Stimulated activated CD4-positive, alpha-beta T cell treated with anti-CD3 and anti-CD28 coated beads, Interleukin-4, amount 100 ng/mL, for 4 hours (primary cell): Measurements from ENCODE around the gene MTCP1.

Experiments used
- DNase-seq, 2 experiments: peaks; one replicate each; pipeline ENCODE4 v3.0.0-alpha.2; 2020

Gene MTCP1

GRCh38 chrX:155070975-155071693 lies at the start of gene MTCP1, which contains the start of the genes BRCC3 and CMC4:
TSS of gene MTCP1 (minus strand) at chrX:155071136. CDS start at chrX:155066010, 5,126 bp downstream.
TSS of gene BRCC3 (plus strand) at chrX:155071508. CDS start at chrX:155071528, 20 bp downstream.
TSS of gene CMC4 (minus strand) at chrX:155071136. CDS start at chrX:155064023, 7,113 bp downstream.
- peak; percentile 62 to 73 for DNase-seq

- no peak for DNase-seq
Observed at GRCh38 chrX:155115174-155115819, 44.4 kb upstream of the MTCP1 start.

- DNase-seq = no peak
Observed at GRCh38 chrX:155113097-155113496, 42.2 kb upstream of the MTCP1 start.

GRCh38 chrX:155112171-155112570 lies 41.2 kb upstream of the MTCP1 start:
- DNase-seq = no peak

- no peak for DNase-seq
Observed at GRCh38 chrX:155108427-155108826, 37.5 kb upstream of the MTCP1 start.

GRCh38 chrX:155105919-155106318 lies 35.0 kb upstream of the MTCP1 start:
- no peak for DNase-seq

- no peak for DNase-seq
Observed at GRCh38 chrX:155094468-155095061, 23.6 kb upstream of the MTCP1 start.

GRCh38 chrX:155086961-155087735 lies 16.2 kb upstream of the MTCP1 start:
- no peak for DNase-seq

- DNase-seq = peak; percentile 9 to 22
Observed at GRCh38 chrX:155086202-155086840, 15.4 kb upstream of the MTCP1 start.

- DNase-seq = no peak
Observed at GRCh38 chrX:155071694-155072280, 851 bp upstream of the MTCP1 start.

GRCh38 chrX:155070663-155070974 lies 317 bp downstream of the MTCP1 start:
- DNase-seq = no peak

- no peak for DNase-seq
Observed at GRCh38 chrX:155070038-155070437, 898 bp downstream of the MTCP1 start.

GRCh38 chrX:155069414-155069813 lies 1.5 kb downstream of the MTCP1 start:
- no peak for DNase-seq

- DNase-seq = no peak
Observed at GRCh38 chrX:155068165-155068564, 2.8 kb downstream of the MTCP1 start.

GRCh38 chrX:155065035-155065734 lies 5.8 kb downstream of the MTCP1 start:
- DNase-seq = no peak

- DNase-seq = no peak
Observed at GRCh38 chrX:155061760-155062159, 9.2 kb downstream of the MTCP1 start.

- peak; percentile 18 to 40 for DNase-seq
Observed at GRCh38 chrX:155056877-155057792, 13.8 kb downstream of the MTCP1 start.

GRCh38 chrX:155056471-155056870 lies 14.5 kb downstream of the MTCP1 start:
- DNase-seq = no peak

GRCh38 chrX:155055494-155055893 lies 15.4 kb downstream of the MTCP1 start:
- no peak for DNase-seq

- no peak for DNase-seq
Observed at GRCh38 chrX:155054255-155054654, 16.7 kb downstream of the MTCP1 start.

- no peak for DNase-seq
Observed at GRCh38 chrX:155053656-155054055, 17.3 kb downstream of the MTCP1 start.
